GM12864 (cell line): ENCODE results near the gene PCYT2.
A peak's percentile ranks its signal among the peaks of the same experiment; 100 is the strongest.
"Not testable (repeated sequence)": the region's sequence is repeated elsewhere in the genome, so short reads cannot be mapped to it uniquely, and the experiment has no call there.

Source experiments
- DNase-seq: peaks from one replicate; pipeline ENCODE4 v3.0.0-alpha.2; 2011; ENCODE audit warnings: low read depth
- H3K4me3 ChIP-seq: 2 replicates; pipeline ENCODE4 v1.5.1; 2011; ENCODE audit warnings: mild to moderate bottlenecking, low read depth, low read length, control low read depth
- CTCF ChIP-seq: IDR thresholded peaks from 2 replicates; pipeline ENCODE4 v1.5.1; 2011; ENCODE audit warnings: low read depth, mild to moderate bottlenecking, moderate library complexity, low read length, control low read depth, inconsistent platforms; ENCODE audit errors: missing control alignments

The PCYT2 gene

GRCh38 chr17:81920612-81921536 lies 9.7 kb upstream of the PCYT2 start:
- H3K4me3 ChIP-seq: no peak overlapping the region
- DNase-seq: no peak
- no peak for TF ChIP-seq CTCF

- H3K4me3 ChIP-seq: no peak overlapping the region
- DNase-seq: no peak
- TF ChIP-seq CTCF: no peak
Observed at GRCh38 chr17:81918832-81919545, 7.8 kb upstream of the PCYT2 start.

DNA sequence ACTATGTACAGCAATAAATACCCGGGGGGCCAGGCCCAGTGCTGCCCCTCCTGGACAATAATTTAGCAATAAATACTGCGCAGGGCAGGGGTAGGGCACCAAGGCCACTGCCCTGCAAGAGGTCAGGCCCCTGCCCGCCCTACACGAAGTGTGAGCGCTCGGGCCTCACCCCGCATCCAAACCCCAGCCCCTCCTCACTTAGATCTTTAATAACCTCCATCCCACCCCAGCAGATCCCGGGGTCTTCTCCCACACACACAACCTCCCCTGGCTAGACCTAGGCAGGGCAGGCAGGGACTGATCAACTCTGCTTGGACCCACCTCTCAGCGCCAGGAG lies 7.1 kb upstream of the PCYT2 start:
- H3K4me3 ChIP-seq, DNase-seq: not testable (repeated sequence)

- no peak for TF ChIP-seq CTCF
- peak within 1 kb of the TSS; percentile 76 for H3K4me3 ChIP-seq
- DNase-seq: no peak
Observed at GRCh38 chr17:81917565-81918332, 6.5 kb upstream of the PCYT2 start, which contains the start of gene SIRT7. TSS of gene SIRT7 (minus strand) at chr17:81918176. CDS start at chr17:81918131, 45 bp downstream.

GRCh38 chr17:81916234-81917001 lies 5.2 kb upstream of the PCYT2 start:
- no peak for DNase-seq
- no peak for TF ChIP-seq CTCF
- H3K4me3 ChIP-seq: peak overlapping the region; percentile 76

GRCh38 chr17:81915331-81915730 lies 4.1 kb upstream of the PCYT2 start:
- no peak for TF ChIP-seq CTCF
- H3K4me3 ChIP-seq: no peak overlapping the region
- no peak for DNase-seq
